HG03095 (cell line): Measurements from ENCODE around the gene CHPF.

Source experiments
- ATAC-seq: cut with Tn5 transposase; IDR thresholded peaks from one replicate; pipeline ENCODE4 v1.9.1; 2021; ENCODE audit warnings: moderate library complexity; ENCODE audit not compliant: unreplicated experiment

Gene CHPF

GRCh38 chr2:219543596-219544358 is at the start of gene CHPF, which contains the start of gene TMEM198:
Gene CHPF, minus strand, starts transcription at chr2:219543809. Its CDS starts 271 bp downstream, at chr2:219543538.
Gene TMEM198, plus strand, starts transcription at chr2:219544028. Its CDS starts 700 bp downstream, at chr2:219544728.
- ATAC-seq: peak; percentile 81

- no peak for ATAC-seq
Observed at GRCh38 chr2:219593154-219593553, 49.5 kb upstream of the CHPF start.

- no peak for ATAC-seq
Observed at GRCh38 chr2:219592736-219593135, 49.1 kb upstream of the CHPF start.

GRCh38 chr2:219591091-219591490 is 47.5 kb upstream of the CHPF start:
- no peak for ATAC-seq

GRCh38 chr2:219581346-219581745 is 37.7 kb upstream of the CHPF start:
- no peak for ATAC-seq

- ATAC-seq: no peak
Observed at GRCh38 chr2:219578811-219579613, 35.4 kb upstream of the CHPF start.

- ATAC-seq: no peak
Observed at GRCh38 chr2:219576505-219577388, 33.1 kb upstream of the CHPF start.

GRCh38 chr2:219575566-219576504 is 32.2 kb upstream of the CHPF start:
- ATAC-seq: no peak

GRCh38 chr2:219574484-219575311 is 31.1 kb upstream of the CHPF start:
- ATAC-seq: no peak

GRCh38 chr2:219573166-219573565 is 29.6 kb upstream of the CHPF start:
- ATAC-seq: no peak

GRCh38 chr2:219572237-219573001 is 28.8 kb upstream of the CHPF start, which contains the start of gene INHA:
Gene INHA, plus strand, starts transcription at chr2:219572310. Its CDS starts 65 bp downstream, at chr2:219572375.
- no peak for ATAC-seq

GRCh38 chr2:219571311-219572236 is 28.0 kb upstream of the CHPF start, which contains the start of gene OBSL1:
Gene OBSL1, minus strand, starts transcription at chr2:219571539. Its CDS starts 307 bp downstream, at chr2:219571232.
- ATAC-seq: no peak

- ATAC-seq: no peak
Observed at GRCh38 chr2:219570924-219571310, 27.3 kb upstream of the CHPF start.

GRCh38 chr2:219570194-219570923 is 26.8 kb upstream of the CHPF start:
- no peak for ATAC-seq

GRCh38 chr2:219569635-219570034 is 26.0 kb upstream of the CHPF start:
- no peak for ATAC-seq

GRCh38 chr2:219569041-219569440 is 25.4 kb upstream of the CHPF start:
- ATAC-seq: no peak
